H1 (cell line): ENCODE data around the gene CIAO2B. TPM values are rescaled to one million over a fixed set of nuclear protein-coding genes. Genes with fewer than 3 reads are reported as not detected.
A peak's percentile ranks its signal among the peaks of the same experiment; 100 is the strongest.

Experiments
- CTCF ChIA-PET: fragments of 300-600 bp; sonication (Branson Sonifier 250); formaldehyde crosslinking; loops from one replicate; lab custom pipeline; 2021; ENCODE audit not compliant: partially characterized antibody; lab: Charles Lee
- POLR2A ChIA-PET: fragments of 300-600 bp; sonication (Branson Sonifier 250); formaldehyde crosslinking; loops from one replicate; lab custom pipeline; 2021; ENCODE audit warnings: inconsistent platforms; ENCODE audit not compliant: partially characterized antibody; lab: Charles Lee
- DNase-seq, 2 experiments: peaks; one replicate each; pipeline versions ENCODE4 v3.0.0 to v3.0.0-alpha.2; 2010 to 2022; ENCODE audit warnings: low spot score in 2 of 2, low read depth in 1 of 2, mixed read lengths in 1 of 2
- FAIRE-seq: peaks from 2 replicates; lab custom pipeline; 2011; peaks lifted over from hg19 to GRCh38; lab: Jason Lieb, UNC
- H2AFZ ChIP-seq: 2 replicates; pipeline ENCODE4 v1.8.1; 2012; ENCODE audit warnings: low read length, inconsistent platforms
- H2AK5ac ChIP-seq: 2 replicates; pipeline ENCODE4 v1.6.1; 2013; ENCODE audit warnings: low read depth, low read length
- H2BK120ac ChIP-seq: replicated peaks from 2 replicates; pipeline ENCODE3; 2013; ENCODE audit warnings: low read depth, low read length, inconsistent platforms
- H2BK12ac ChIP-seq: 2 replicates; pipeline ENCODE4 v1.6.1; 2013; ENCODE audit warnings: low read depth, low read length
- H2BK15ac ChIP-seq: 2 replicates; pipeline ENCODE4 v1.6.1; 2013; ENCODE audit warnings: low read length
- H2BK20ac ChIP-seq: 2 replicates; pipeline ENCODE4 v1.6.1; 2013; ENCODE audit warnings: low read length
- H2BK5ac ChIP-seq: 2 replicates; pipeline ENCODE4 v1.6.1; 2013; ENCODE audit warnings: low read depth, low read length
- H3K14ac ChIP-seq: 2 replicates; pipeline ENCODE4 v1.6.1; 2013; ENCODE audit warnings: inconsistent platforms; ENCODE audit not compliant: insufficient read length
- H3K18ac ChIP-seq: 2 replicates; pipeline ENCODE4 v1.6.1; 2013; ENCODE audit warnings: low read length; ENCODE audit errors: extremely low read depth
- H3K23ac ChIP-seq: 2 replicates; pipeline ENCODE4 v1.6.1; 2013; ENCODE audit warnings: inconsistent platforms; ENCODE audit not compliant: insufficient read length
- H3K23me2 ChIP-seq: 2 replicates; pipeline ENCODE4 v1.6.1; 2013; ENCODE audit warnings: low read depth, low read length
- H3K27ac ChIP-seq: 2 replicates; pipeline ENCODE4 v1.6.1; 2011; ENCODE audit warnings: low read depth, low read length, inconsistent platforms
- H3K27me3 ChIP-seq, 4 experiments: replicated peaks in 1 of 4; 1 replicate in 1 of 4; 2 replicates in 3 of 4; pipeline versions ENCODE4 v1.6.1 to v1.8.1; 2011 to 2013; ENCODE audit warnings: low read length in 3 of 4, mild to moderate bottlenecking in 3 of 4, inconsistent platforms in 2 of 4, mixed read lengths in 2 of 4, moderate library complexity in 1 of 4; ENCODE audit not compliant: control insufficient read depth in 3 of 4, insufficient read depth in 3 of 4; ENCODE audit errors: extremely low read depth in 1 of 4
- H3K36me3 ChIP-seq, 4 experiments: 2 replicates each; pipeline versions ENCODE4 v1.6.1 to v1.8.1; 2011 to 2013; ENCODE audit warnings: mild to moderate bottlenecking in 4 of 4, low read length in 3 of 4, moderate library complexity in 2 of 4, control low read depth in 1 of 4, inconsistent platforms in 1 of 4; ENCODE audit not compliant: insufficient read depth in 4 of 4, control insufficient read depth in 2 of 4
- H3K4ac ChIP-seq: replicated peaks from 2 replicates; pipeline ENCODE3; 2013; ENCODE audit warnings: low read length, low read depth, mixed read lengths, inconsistent platforms; ENCODE audit not compliant: insufficient read length
- H3K4me1 ChIP-seq, 4 experiments: replicated peaks in 1 of 4; 1 replicate in 1 of 4; 2 replicates in 3 of 4; pipeline versions ENCODE4 v1.6.1 to v1.8.1; 2011 to 2013; ENCODE audit warnings: low read length in 3 of 4, inconsistent platforms in 2 of 4, mixed read lengths in 1 of 4; ENCODE audit not compliant: insufficient read depth in 4 of 4, control insufficient read depth in 3 of 4
- H3K4me2 ChIP-seq, 2 experiments: 2 replicates each; pipeline versions ENCODE4 v1.6.1 to v1.8.1; 2011 to 2013; ENCODE audit warnings: low read depth in 2 of 2, low read length in 2 of 2, control low read depth in 1 of 2, inconsistent platforms in 1 of 2, mild to moderate bottlenecking in 1 of 2; ENCODE audit not compliant: insufficient read depth in 1 of 2
- H3K4me3 ChIP-seq, 4 experiments: fragments of 200-600, 300-600 bp in 1 of 4; sonication (generic), shearing (Covaris generic), sonication (Bioruptor Twin) in 1 of 4; 2 replicates each; pipeline versions ENCODE4 v1.5.1 to v1.8.1; 2011 to 2016; ENCODE audit warnings: low read length in 4 of 4, low read depth in 3 of 4, control low read depth in 2 of 4, inconsistent platforms in 2 of 4, mild to moderate bottlenecking in 2 of 4, mixed read lengths in 1 of 4, moderate library complexity in 1 of 4; ENCODE audit not compliant: insufficient read depth in 2 of 4; ENCODE audit errors: extremely low read depth in 1 of 4
- H3K56ac ChIP-seq: replicated peaks from 2 replicates; pipeline ENCODE3; 2013; ENCODE audit warnings: low read depth, mild to moderate bottlenecking, mixed read lengths, low read length, inconsistent platforms; ENCODE audit not compliant: insufficient read length
- H3K79me1 ChIP-seq: 2 replicates; pipeline ENCODE4 v1.6.1; 2013; ENCODE audit warnings: low read depth, low read length, control low read depth
- H3K79me2 ChIP-seq, 2 experiments: 2 replicates each; pipeline versions ENCODE4 v1.6.1 to v1.8.1; 2012 to 2013; ENCODE audit warnings: low read length in 2 of 2, mild to moderate bottlenecking in 2 of 2, inconsistent platforms in 1 of 2; ENCODE audit not compliant: insufficient read depth in 2 of 2, control insufficient read depth in 1 of 2
- H3K9ac ChIP-seq, 4 experiments: replicated peaks in 1 of 4; 1 replicate in 1 of 4; 2 replicates in 3 of 4; pipeline versions ENCODE4 v1.6.1 to v1.8.1; 2011 to 2013; ENCODE audit warnings: low read depth in 3 of 4, low read length in 3 of 4, control low read depth in 2 of 4, mild to moderate bottlenecking in 2 of 4, moderate library complexity in 2 of 4, inconsistent platforms in 1 of 4; ENCODE audit errors: extremely low read depth in 1 of 4
- H3K9me3 ChIP-seq, 2 experiments: 2 replicates each; pipeline versions ENCODE4 v1.6.1 to v1.8.1; 2012 to 2013; ENCODE audit warnings: mild to moderate bottlenecking in 2 of 2, moderate library complexity in 2 of 2, control low read depth in 1 of 2, inconsistent platforms in 1 of 2, low read depth in 1 of 2, low read length in 1 of 2, mixed read lengths in 1 of 2; ENCODE audit not compliant: insufficient read depth in 2 of 2
- H4K20me1 ChIP-seq, 2 experiments: replicated peaks in 1 of 2; 2 replicates each; pipeline versions ENCODE3 to v1.8.1; 2011 to 2013; ENCODE audit warnings: inconsistent platforms in 2 of 2, low read length in 2 of 2, mild to moderate bottlenecking in 1 of 2; ENCODE audit not compliant: insufficient read depth in 2 of 2, control insufficient read depth in 1 of 2
- H4K5ac ChIP-seq: 2 replicates; pipeline ENCODE4 v1.6.1; 2013; ENCODE audit warnings: low read length, low read depth, mixed read lengths, inconsistent platforms; ENCODE audit not compliant: insufficient read length
- H4K8ac ChIP-seq: 2 replicates; pipeline ENCODE4 v1.8.0; 2013; ENCODE audit warnings: mild to moderate bottlenecking, moderate library complexity, low read length, inconsistent platforms; ENCODE audit not compliant: insufficient read depth; ENCODE audit errors: extremely low read depth
- H4K91ac ChIP-seq: replicated peaks from 2 replicates; pipeline ENCODE3; 2013; ENCODE audit warnings: low read length, mixed read lengths, inconsistent platforms; ENCODE audit not compliant: insufficient read length
- BCL11A ChIP-seq, 2 experiments: IDR thresholded peaks; one replicate each; pipeline ENCODE4 v1.6.1; 2011; ENCODE audit warnings: low read depth in 2 of 2, low read length in 2 of 2, mild to moderate bottlenecking in 2 of 2
- CEBPB ChIP-seq: IDR thresholded peaks from 2 replicates; pipeline ENCODE4 v1.6.1; 2012; ENCODE audit warnings: low read depth, low read length
- EZH2 ChIP-seq: fragments of 200-600 bp; sonication (generic); IDR thresholded peaks from 2 replicates; pipeline ENCODE4 v1.7.1; 2012; ENCODE audit warnings: low read depth, mild to moderate bottlenecking, moderate library complexity, low read length, inconsistent platforms; ENCODE audit not compliant: severe bottlenecking
- HDAC2 ChIP-seq, 2 experiments: fragments of 300-600 bp in 1 of 2; sonication (generic) in 1 of 2; IDR thresholded peaks; 2 replicates each; pipeline ENCODE4 v1.6.1; 2011 to 2012; ENCODE audit warnings: low read depth in 2 of 2, low read length in 2 of 2, mild to moderate bottlenecking in 2 of 2, moderate library complexity in 2 of 2, borderline replicate concordance in 1 of 2, inconsistent platforms in 1 of 2
- KDM4A ChIP-seq: IDR thresholded peaks from one replicate; pipeline ENCODE4 v1.7.1; 2012; ENCODE audit warnings: low read depth, mild to moderate bottlenecking, moderate library complexity, low read length, inconsistent platforms; ENCODE audit not compliant: severe bottlenecking
- SUZ12 ChIP-seq: fragments of 200-600 bp; sonication (generic); IDR thresholded peaks from 2 replicates; pipeline ENCODE4 v1.6.1; 2012; ENCODE audit warnings: mild to moderate bottlenecking, inconsistent platforms, low read length, moderate library complexity, mixed read lengths
- WGBS, 2 experiments: shearing (Covaris generic) in 1 of 2; methylation state at CpG; one replicate each; pipeline versions ENCODE4 v1.1.6 to v1.1.7; 2013 to 2015; ENCODE audit warnings: low lambda C conversion rate in 2 of 2, mixed read lengths in 2 of 2, inconsistent platforms in 1 of 2, low coverage in 1 of 2, missing lambda C conversion rate in 1 of 2; ENCODE audit not compliant: insufficient replicate concordance in 2 of 2, insufficient coverage in 1 of 2, insufficient read length in 1 of 2; ENCODE audit errors: extremely low coverage in 1 of 2, missing lambda C conversion rate in 1 of 2; 5-methylcytosine and 5-hydroxymethylcytosine counted together
- polyA plus RNA-seq, 7 experiments: library from polyadenylated mRNA; depleted of rRNA in 3 of 7; stranded (reverse) in 5 of 7; unstranded in 2 of 7; fragments of >200 nt in 5 of 7; fragments of 200-250 nt in 2 of 7; gene quantifications; 1 replicate in 5 of 7; 2 replicates in 1 of 7; 4 replicates in 1 of 7; pipeline versions ENCODE4 v1.2.1 to v1.2.3, GENCODE V29; 2011 to 2013; ENCODE audit warnings: missing spikeins in 2 of 7, mixed read lengths in 2 of 7
- total RNA-seq: library from RNA; stranded (reverse); fragmentation: NEBNext Ultra II Directional; extraction: Animal tissue kit (Norgen Biotek cat#: 25700); gene quantifications from 2 replicates; pipeline ENCODE4 v1.2.1, GENCODE V29; 2021

The CIAO2B gene
- total and polyA plus RNA-seq, 2 of the 8 experiments (the other 6 are each of a cell fraction or from before 2014, with no cell fraction given), result 65.6 to 248 TPM

DNA sequence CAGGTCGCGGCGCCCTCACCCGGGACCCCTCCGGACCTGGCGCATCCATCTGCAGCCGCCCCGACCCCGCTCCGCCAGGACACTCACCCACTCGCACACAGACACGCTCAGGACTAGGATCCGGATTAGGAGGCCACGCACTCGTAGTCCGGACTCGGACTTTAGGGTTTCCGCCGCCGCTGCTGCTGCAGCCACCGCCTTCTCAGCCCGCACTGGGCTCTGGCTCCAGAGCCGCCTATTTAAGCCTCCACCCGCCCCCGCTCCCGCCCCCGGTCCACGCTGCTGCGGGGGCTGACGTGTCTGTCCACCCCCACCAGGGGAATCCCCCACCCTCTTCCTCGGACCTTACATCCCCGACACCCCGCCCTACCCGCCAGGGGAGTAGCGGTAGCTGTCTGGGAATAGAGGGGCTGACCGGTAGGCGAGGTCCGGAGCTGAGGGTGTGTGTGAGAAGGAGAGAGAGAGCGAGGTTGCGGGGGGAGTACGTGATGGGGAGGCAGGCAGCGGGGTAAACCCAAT, 8.8 kb downstream of the CIAO2B start, which contains the start of gene RRAD:
RRAD (minus strand) TSS at position 214 of the 519 bp plus-strand sequence. CDS start 356 bp downstream, outside the sequence.
- no peaks in the 10 kb centered on the region for H4K20me1 ChIP-seq
- H2BK12ac ChIP-seq, result no peak within 1 kb of the TSS
- H3K23ac ChIP-seq, result no peak within 1 kb of the TSS
- H3K27me3 ChIP-seq, result peaks cover 14 to 43% (median 35%) of the 10 kb centered on the region in 4 experiments; a peak in 6 of 7 replicates
- no peak within 1 kb of the TSS for H2BK20ac ChIP-seq
- H2AK5ac ChIP-seq, result no peak within 1 kb of the TSS
- H3K9me3 ChIP-seq, result no peaks in the 10 kb centered on the region
- DNase-seq (peak in 1 of 2 experiments; percentile 67), FAIRE-seq (no peak)
- ChIA-PET CTCF (interaction anchor here (0.6 to 27.5 kb wide), 6 partner anchors 21 to 274 kb away, joined by 3 to 1009 read pairs (median 4); partner anchors contain the start of genes CDH16 and PDP2), POLR2A (interaction anchor here (1.4 to 2.3 kb wide), 2 partner anchors 14 to 45 kb away, joined by 5 to 7 read pairs; partner anchors contain the start of gene PDP2)
- peak within 1 kb of the TSS; percentile 28 to 67 (median 40) for H3K4me3 ChIP-seq
- H3K36me3 ChIP-seq, result no peaks in the 10 kb centered on the region; a peak in 1 of 8 replicates
- H3K14ac ChIP-seq, result no peak within 1 kb of the TSS
- peak within 1 kb of the TSS; percentile 40 to 89 for H3K4me2 ChIP-seq
- no peak within 1 kb of the TSS; the same call in 1 of the 2 replicates for H2BK15ac ChIP-seq
- no peak within 1 kb of the TSS for H3K27ac ChIP-seq
- H3K18ac ChIP-seq, result no peak within 1 kb of the TSS
- no peak within 1 kb of the TSS for H3K9ac ChIP-seq
- no peak within 1 kb of the TSS for H3K4ac ChIP-seq
- H4K5ac ChIP-seq, result no peak within 1 kb of the TSS
- WGBS, 2 experiments, result 21% methylated on average over 11 of the region's 42 CpGs; no CpG with 5 or more reads in 1 of the 2 experiments
- peaks cover 2% of the 10 kb centered on the region; the same call in 1 of the 2 replicates for H3K79me1 ChIP-seq
- H2AFZ ChIP-seq, result no peak within 1 kb of the TSS
- no peak within 1 kb of the TSS for H3K56ac ChIP-seq
- H4K91ac ChIP-seq, result no peak within 1 kb of the TSS
- H2BK120ac ChIP-seq, result no peak within 1 kb of the TSS
- peaks cover 0 to 8% (median under 1%) of the 10 kb centered on the region in 4 experiments; a peak in 4 of 7 replicates for H3K4me1 ChIP-seq
- TF ChIP-seq HDAC2 (IDR thresholded peaks at IDR 0.05; ENCODE audit: borderline replicate concordance in 1 of 2, low read depth in 2 of 2, low read length in 2 of 2) (no peak), CEBPB (no peak), SUZ12 (peak; percentile 83), KDM4A (peak; percentile 9), BCL11A (IDR thresholded peaks at IDR 0.05; ENCODE audit: low read depth in 2 of 2, low read length in 2 of 2) (no peak), EZH2 (peak; percentile 81)
- peaks cover 4% of the 10 kb centered on the region; the same call in 1 of the 2 replicates for H3K23me2 ChIP-seq
- H2BK5ac ChIP-seq, result no peak within 1 kb of the TSS
- peak within 1 kb of the TSS; percentile 22; the same call in 1 of the 2 replicates for H4K8ac ChIP-seq
- H3K79me2 ChIP-seq, result no peaks in the 10 kb centered on the region
